Skeletal muscle cell (primary cell): Measurements from ENCODE around the gene ANTXR2.

Experiments used
- DNase-seq: peaks from one replicate; pipeline ENCODE4 v3.0.0-alpha.2; 2010; ENCODE audit warnings: low read depth
- H3K4me3 ChIP-seq: 2 replicates; pipeline ENCODE4 v1.5.1; 2011; ENCODE audit warnings: low read depth, mild to moderate bottlenecking, control low read depth, low read length, moderate library complexity

ANTXR2 gene

GRCh38 chr4:80093563-80093962, 20.5 kb upstream of the ANTXR2 start:
- no peak for DNase-seq
- no peak overlapping the region for H3K4me3 ChIP-seq

- H3K4me3 ChIP-seq = no peak overlapping the region
- DNase-seq = no peak
Observed at GRCh38 chr4:80092847-80093246, 19.8 kb upstream of the ANTXR2 start.

- no peak for DNase-seq
- H3K4me3 ChIP-seq = no peak overlapping the region
Observed at GRCh38 chr4:80092088-80092487, 19.1 kb upstream of the ANTXR2 start.

GRCh38 chr4:80091688-80092087, 18.7 kb upstream of the ANTXR2 start:
- no peak for DNase-seq
- H3K4me3 ChIP-seq = no peak overlapping the region

- no peak overlapping the region for H3K4me3 ChIP-seq
- DNase-seq = no peak
Observed at GRCh38 chr4:80091184-80091583, 18.2 kb upstream of the ANTXR2 start.

GRCh38 chr4:80090090-80090489, 17.1 kb upstream of the ANTXR2 start:
- H3K4me3 ChIP-seq = no peak overlapping the region
- no peak for DNase-seq

GRCh38 chr4:80088471-80088870, 15.4 kb upstream of the ANTXR2 start:
- no peak overlapping the region for H3K4me3 ChIP-seq
- DNase-seq = no peak

GRCh38 chr4:80086296-80086695, 13.3 kb upstream of the ANTXR2 start:
- DNase-seq = no peak
- H3K4me3 ChIP-seq = no peak overlapping the region

GRCh38 chr4:80085081-80085480, 12.1 kb upstream of the ANTXR2 start:
- no peak overlapping the region for H3K4me3 ChIP-seq
- no peak for DNase-seq

GRCh38 chr4:80082693-80083092, 9.7 kb upstream of the ANTXR2 start:
- DNase-seq = no peak
- no peak overlapping the region for H3K4me3 ChIP-seq

- no peak for DNase-seq
- no peak overlapping the region for H3K4me3 ChIP-seq
Observed at GRCh38 chr4:80081566-80081965, 8.5 kb upstream of the ANTXR2 start.

- H3K4me3 ChIP-seq = no peak overlapping the region
- DNase-seq = no peak
Observed at GRCh38 chr4:80079255-80079923, 6.4 kb upstream of the ANTXR2 start.

- H3K4me3 ChIP-seq = no peak overlapping the region
Observed at GRCh38 chr4:80078346-80079092, 5.5 kb upstream of the ANTXR2 start.

GRCh38 chr4:80077639-80078038, 4.6 kb upstream of the ANTXR2 start:
- H3K4me3 ChIP-seq = no peak overlapping the region
- no peak for DNase-seq

More at GRCh38 chr4:80078346-80079092, 5.5 kb upstream of the ANTXR2 start:
- DNase-seq = no peak

- H3K4me3 ChIP-seq = no peak overlapping the region
- no peak for DNase-seq
Observed at GRCh38 chr4:80076681-80077080, 3.7 kb upstream of the ANTXR2 start.

GRCh38 chr4:80075995-80076675, 3.1 kb upstream of the ANTXR2 start:
- DNase-seq = no peak
- no peak overlapping the region for H3K4me3 ChIP-seq

- DNase-seq = no peak
- H3K4me3 ChIP-seq = no peak overlapping the region
Observed at GRCh38 chr4:80074651-80075050, 1.6 kb upstream of the ANTXR2 start.

GRCh38 chr4:80074069-80074468, 1.0 kb upstream of the ANTXR2 start:
- no peak overlapping the region for H3K4me3 ChIP-seq

GRCh38 chr4:80073473-80074008, 512 bp upstream of the ANTXR2 start:
- DNase-seq = no peak
- peak overlapping the region; percentile 94 for H3K4me3 ChIP-seq

More at GRCh38 chr4:80074069-80074468, 1.0 kb upstream of the ANTXR2 start:
- no peak for DNase-seq

GRCh38 chr4:80072228-80072743, 743 bp downstream of the ANTXR2 start:
- H3K4me3 ChIP-seq = peak overlapping the region; percentile 94
- DNase-seq = no peak
